ENCODE measurements around the gene SARDH. TPM values are rescaled to one million over a fixed set of nuclear protein-coding genes. Genes with fewer than 3 reads are reported as not detected.
A peak's percentile ranks its signal among the peaks of the same experiment; 100 is the strongest.

The SARDH gene
- total and polyA plus RNA-seq, 8 donors, result 3.9 to 13.9 (median 9.9) TPM

- Histone ChIP-seq H3K4me1 (no peaks in the 10 kb centered on the region), H3K4me3 (no peak overlapping the region), H3K36me3 (no peaks in the 10 kb centered on the region), H3K27ac (no peak overlapping the region), H3K27me3 (no peaks in the 10 kb centered on the region), H3K9me3 (no peaks in the 10 kb centered on the region)
- no peak for TF ChIP-seq CTCF (IDR thresholded peaks at IDR 0.05)
- intact Hi-C loops (cut with DNase I), result no loop called here
- DNase-seq (peak in 1 of 4 donors; percentile 32), ATAC-seq (no peak)
These were observed 45.0 kb downstream of the SARDH start for GRCh38 chr9:133693116-133693515.

- H3K9me3 ChIP-seq, result no peaks in the 10 kb centered on the region
- no peaks in the 10 kb centered on the region for H3K4me1 ChIP-seq
- H3K36me3 ChIP-seq, result no peaks in the 10 kb centered on the region
- H3K27ac ChIP-seq, result no peak overlapping the region
- no peak overlapping the region for H3K4me3 ChIP-seq
- TF ChIP-seq CTCF (IDR thresholded peaks at IDR 0.05), result no peak
- ATAC-seq (no peak), DNase-seq (peak in 1 of 4 donors; percentile 67)
- H3K27me3 ChIP-seq, result no peaks in the 10 kb centered on the region
- intact Hi-C loops (cut with DNase I), result no loop called here
These were observed 45.7 kb downstream of the SARDH start for GRCh38 chr9:133692364-133692985.

- Histone ChIP-seq H3K4me1 (no peaks in the 10 kb centered on the region), H3K27me3 (no peaks in the 10 kb centered on the region), H3K27ac (no peak overlapping the region), H3K9me3 (no peaks in the 10 kb centered on the region), H3K4me3 (no peak overlapping the region), H3K36me3 (no peaks in the 10 kb centered on the region)
- no peak for ATAC-seq
- no peak for TF ChIP-seq CTCF (IDR thresholded peaks at IDR 0.05)
- peak in 1 of 4 donors; percentile 47 for DNase-seq
- intact Hi-C loops (cut with DNase I), result no loop called here
These were observed 46.4 kb downstream of the SARDH start for GRCh38 chr9:133691626-133692363.

GRCh38 chr9:133691191-133691590 lies 47.0 kb downstream of the SARDH start:
- H3K4me3 ChIP-seq, result no peak overlapping the region
- TF ChIP-seq CTCF (IDR thresholded peaks at IDR 0.05), result no peak
- H3K27ac ChIP-seq, result no peak overlapping the region
- no peaks in the 10 kb centered on the region for H3K9me3 ChIP-seq
- H3K4me1 ChIP-seq, result no peaks in the 10 kb centered on the region
- H3K27me3 ChIP-seq, result no peaks in the 10 kb centered on the region
- intact Hi-C loops (cut with DNase I), result no loop called here
- DNase-seq (peak in 1 of 4 donors; percentile 40), ATAC-seq (no peak)
- no peaks in the 10 kb centered on the region for H3K36me3 ChIP-seq

GRCh38 chr9:133690081-133690561 lies 48.0 kb downstream of the SARDH start:
- intact Hi-C loops (cut with DNase I), result no loop called here
- ATAC-seq, result peak; percentile 85

More at GRCh38 chr9:133690081-133690561, 48.0 kb downstream of the SARDH start:
- H3K9me3 ChIP-seq, result no peaks in the 10 kb centered on the region
- TF ChIP-seq CTCF (IDR thresholded peaks at IDR 0.05), result no peak
- no peak overlapping the region for H3K4me3 ChIP-seq
- H3K36me3 ChIP-seq, result no peaks in the 10 kb centered on the region
- no peaks in the 10 kb centered on the region for H3K4me1 ChIP-seq
- H3K27me3 ChIP-seq, result no peaks in the 10 kb centered on the region
- DNase-seq, result peak in 3 of 4 donors; percentile 70 to 79 (median 70)
- no peak overlapping the region for H3K27ac ChIP-seq
